Osteoblast (primary cell): Measurements from ENCODE around the gene MSANTD3. TPM values are rescaled to one million over a fixed set of nuclear protein-coding genes. Genes with fewer than 3 reads are reported as not detected.

ENCODE experiments used
- DNase-seq: peaks from one replicate; pipeline ENCODE4 v3.0.0; 2011; ENCODE audit warnings: low spot score, mixed read lengths; ENCODE audit not compliant: insufficient read length; ENCODE audit errors: missing footprints
- H2AFZ ChIP-seq: 2 replicates; pipeline ENCODE4 v1.6.0; 2011; ENCODE audit warnings: mild to moderate bottlenecking, low read length
- H3K27ac ChIP-seq: 2 replicates; pipeline ENCODE4 v1.5.1; 2011; ENCODE audit warnings: mild to moderate bottlenecking, low read depth, low read length, moderate library complexity
- H3K27me3 ChIP-seq: 2 replicates; pipeline ENCODE4 v1.6.0; 2012; ENCODE audit warnings: mild to moderate bottlenecking, control low read depth, inconsistent platforms, low read length, moderate library complexity; ENCODE audit not compliant: insufficient read depth
- H3K36me3 ChIP-seq: 2 replicates; pipeline ENCODE4 v1.5.1; 2011; ENCODE audit warnings: mild to moderate bottlenecking, low read length, control low read depth, moderate library complexity; ENCODE audit not compliant: insufficient read depth
- H3K4me1 ChIP-seq: 2 replicates; pipeline ENCODE4 v1.5.1; 2011; ENCODE audit warnings: mild to moderate bottlenecking, low read length, control low read depth, moderate library complexity; ENCODE audit not compliant: insufficient read depth
- H3K4me2 ChIP-seq: 2 replicates; pipeline ENCODE4 v1.6.0; 2011; ENCODE audit warnings: mild to moderate bottlenecking, low read length; ENCODE audit not compliant: insufficient read depth
- H3K4me3 ChIP-seq: fragments of 200-600 bp; sonication (generic); 3 replicates; pipeline ENCODE4 v1.5.1; 2012; ENCODE audit warnings: mild to moderate bottlenecking, low read length, inconsistent platforms; ENCODE audit not compliant: insufficient read depth
- H3K79me2 ChIP-seq: 2 replicates; pipeline ENCODE4 v1.6.0; 2012; ENCODE audit warnings: mild to moderate bottlenecking, low read length, control low read depth, inconsistent platforms; ENCODE audit not compliant: insufficient read depth
- H3K9me3 ChIP-seq: 2 replicates; pipeline ENCODE4 v1.5.1; 2011; ENCODE audit warnings: low read depth, low read length, control low read depth
- H4K20me1 ChIP-seq: 2 replicates; pipeline ENCODE4 v1.6.0; 2012; ENCODE audit warnings: mild to moderate bottlenecking, low read length, control low read depth; ENCODE audit not compliant: insufficient read depth
- total RNA-seq: library from RNA; depleted of rRNA; stranded (reverse); fragments of >200 nt; gene quantifications from 2 replicates; pipeline ENCODE4 v1.2.3, GENCODE V29; 2012
- TF ChIP-seq, protein P1 (sequence below): IDR thresholded peaks from 2 replicates; pipeline ENCODE4 v1.5.1; 2011; ENCODE audit warnings: mild to moderate bottlenecking, low read depth, low read length, moderate library complexity; ENCODE audit errors: extremely low read depth

The MSANTD3 gene
- total RNA-seq, 1 donor, result 67.3 TPM

GRCh38 chr9:100485196-100485595 lies 58.3 kb downstream of the MSANTD3 start:
- H2AFZ ChIP-seq, result no peak overlapping the region
- no peaks in the 10 kb centered on the region for H3K27me3 ChIP-seq
- DNase-seq, result no peak

DNA sequence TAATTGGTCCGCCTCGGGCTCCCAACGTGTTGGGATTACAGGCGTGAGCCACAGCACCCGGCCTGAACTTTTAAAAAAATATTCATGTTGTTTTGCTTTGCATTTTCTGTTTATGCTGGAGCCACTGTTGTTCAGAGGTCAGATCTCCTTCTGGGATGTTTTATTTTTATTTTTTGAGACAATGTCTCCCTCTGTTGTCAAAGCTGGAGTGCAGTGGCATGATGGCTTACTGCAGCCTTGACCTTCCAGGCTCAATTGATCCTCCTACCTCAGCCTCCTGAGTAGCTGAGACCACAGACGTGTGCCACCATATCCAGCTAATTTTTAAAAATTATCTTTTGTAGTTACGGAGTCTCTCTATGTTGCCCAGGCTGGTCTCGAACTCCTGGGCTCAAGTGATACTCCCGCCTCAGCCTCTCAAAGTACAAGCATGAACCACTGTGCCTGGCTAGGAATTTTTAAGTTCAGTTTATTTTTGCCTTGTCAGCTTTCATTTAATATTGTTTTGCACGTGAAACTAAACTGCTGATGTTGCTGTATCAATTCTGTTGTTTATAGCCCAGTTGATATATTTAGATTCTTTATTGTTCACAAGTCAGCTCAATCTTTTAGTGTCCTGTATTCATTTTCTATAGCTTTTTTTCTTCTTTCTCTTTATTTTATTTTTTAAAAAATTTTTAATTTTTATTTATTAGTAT lies 59.7 kb downstream of the MSANTD3 start:
- Histone ChIP-seq H3K27ac (no peak overlapping the region), H3K4me3 (no peak overlapping the region), H3K27me3 (no peaks in the 10 kb centered on the region), H3K36me3 (no peaks in the 10 kb centered on the region), H2AFZ (no peak overlapping the region), H3K4me2 (no peak overlapping the region), H4K20me1 (no peaks in the 10 kb centered on the region), H3K4me1 (no peaks in the 10 kb centered on the region), H3K79me2 (no peaks in the 10 kb centered on the region), H3K9me3 (no peaks in the 10 kb centered on the region)
- TF ChIP-seq, protein P1, sequence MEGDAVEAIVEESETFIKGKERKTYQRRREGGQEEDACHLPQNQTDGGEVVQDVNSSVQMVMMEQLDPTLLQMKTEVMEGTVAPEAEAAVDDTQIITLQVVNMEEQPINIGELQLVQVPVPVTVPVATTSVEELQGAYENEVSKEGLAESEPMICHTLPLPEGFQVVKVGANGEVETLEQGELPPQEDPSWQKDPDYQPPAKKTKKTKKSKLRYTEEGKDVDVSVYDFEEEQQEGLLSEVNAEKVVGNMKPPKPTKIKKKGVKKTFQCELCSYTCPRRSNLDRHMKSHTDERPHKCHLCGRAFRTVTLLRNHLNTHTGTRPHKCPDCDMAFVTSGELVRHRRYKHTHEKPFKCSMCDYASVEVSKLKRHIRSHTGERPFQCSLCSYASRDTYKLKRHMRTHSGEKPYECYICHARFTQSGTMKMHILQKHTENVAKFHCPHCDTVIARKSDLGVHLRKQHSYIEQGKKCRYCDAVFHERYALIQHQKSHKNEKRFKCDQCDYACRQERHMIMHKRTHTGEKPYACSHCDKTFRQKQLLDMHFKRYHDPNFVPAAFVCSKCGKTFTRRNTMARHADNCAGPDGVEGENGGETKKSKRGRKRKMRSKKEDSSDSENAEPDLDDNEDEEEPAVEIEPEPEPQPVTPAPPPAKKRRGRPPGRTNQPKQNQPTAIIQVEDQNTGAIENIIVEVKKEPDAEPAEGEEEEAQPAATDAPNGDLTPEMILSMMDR, result no peak
- DNase-seq, result no peak

More at GRCh38 chr9:100485196-100485595, 58.3 kb downstream of the MSANTD3 start:
- TF ChIP-seq, protein P1, result no peak
- Histone ChIP-seq H3K4me3 (no peak overlapping the region), H3K9me3 (no peaks in the 10 kb centered on the region), H3K79me2 (peaks cover 3% of the 10 kb centered on the region), H3K4me1 (no peaks in the 10 kb centered on the region), H3K27ac (no peak overlapping the region), H3K4me2 (no peak overlapping the region), H4K20me1 (no peaks in the 10 kb centered on the region), H3K36me3 (no peaks in the 10 kb centered on the region)

DNA sequence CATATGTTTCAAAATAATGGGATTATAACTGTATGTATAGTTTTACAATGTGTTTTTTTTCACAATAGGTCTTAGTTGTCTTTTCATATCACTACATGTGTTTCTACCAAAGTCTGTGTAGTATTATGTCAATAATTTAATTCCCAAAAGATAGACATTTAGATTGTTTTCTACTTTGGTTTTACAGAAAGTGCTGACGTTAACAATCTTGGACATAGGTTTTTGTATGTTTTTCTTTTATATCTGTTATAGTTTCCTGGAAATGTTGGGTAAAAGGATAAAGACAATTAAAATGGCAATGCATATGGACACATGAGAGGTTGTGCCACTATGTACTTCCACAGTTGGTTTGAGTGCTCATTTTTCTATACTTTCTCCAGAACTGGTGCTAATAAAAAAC lies 61.2 kb downstream of the MSANTD3 start:
- Histone ChIP-seq H3K36me3 (no peaks in the 10 kb centered on the region), H3K9me3 (no peaks in the 10 kb centered on the region), H3K4me1 (peaks cover 3% of the 10 kb centered on the region), H3K27ac (no peak overlapping the region), H3K4me3 (no peak overlapping the region), H2AFZ (no peak overlapping the region), H3K27me3 (no peaks in the 10 kb centered on the region), H3K4me2 (no peak overlapping the region), H3K79me2 (no peaks in the 10 kb centered on the region), H4K20me1 (no peaks in the 10 kb centered on the region)
- no peak for DNase-seq
- TF ChIP-seq, protein P1, result no peak

- no peak for DNase-seq
- no peak overlapping the region for H3K4me3 ChIP-seq
- no peaks in the 10 kb centered on the region for H3K9me3 ChIP-seq
- TF ChIP-seq, protein P1, result no peak
- no peaks in the 10 kb centered on the region for H3K79me2 ChIP-seq
- H3K4me2 ChIP-seq, result no peak overlapping the region
- H2AFZ ChIP-seq, result no peak overlapping the region
- no peaks in the 10 kb centered on the region for H4K20me1 ChIP-seq
- H3K27ac ChIP-seq, result no peak overlapping the region
- H3K36me3 ChIP-seq, result no peaks in the 10 kb centered on the region
- H3K27me3 ChIP-seq, result no peaks in the 10 kb centered on the region
- H3K4me1 ChIP-seq, result peaks cover 3% of the 10 kb centered on the region
Measured at GRCh38 chr9:100489836-100490235, 62.9 kb downstream of the MSANTD3 start.
